Chondrocyte (in vitro differentiated cells): ENCODE measurements around the gene GALNT9. TPM values are rescaled to one million over a fixed set of nuclear protein-coding genes. Genes with fewer than 3 reads are reported as not detected.

ENCODE experiments used
- DNase-seq: peaks from one replicate; pipeline ENCODE4 v3.0.0; 2021; ENCODE audit warnings: mixed read lengths, low spot score
- H3K27ac Mint-ChIP-seq: one replicate; pipeline ENCODE4 v1.8.0; 2021; ENCODE audit warnings: mild to moderate bottlenecking, moderate library complexity, mixed read lengths; ENCODE audit not compliant: unreplicated experiment
- H3K27me3 Mint-ChIP-seq: 2 replicates; pipeline ENCODE4 v1.8.0; 2021; ENCODE audit warnings: low read depth, mixed read lengths
- H3K36me3 Mint-ChIP-seq: 2 replicates; pipeline ENCODE4 v1.8.0; 2021; ENCODE audit warnings: low read depth, mixed read lengths
- H3K4me1 Mint-ChIP-seq: 2 replicates; pipeline ENCODE4 v1.8.0; 2021; ENCODE audit warnings: low read depth, mild to moderate bottlenecking, mixed read lengths
- H3K4me3 Mint-ChIP-seq: one replicate; pipeline ENCODE4 v1.8.0; 2021; ENCODE audit warnings: mild to moderate bottlenecking, moderate library complexity, mixed read lengths; ENCODE audit not compliant: unreplicated experiment
- H3K9me3 Mint-ChIP-seq: 2 replicates; pipeline ENCODE4 v1.8.0; 2021; ENCODE audit warnings: low read depth, mixed read lengths
- total RNA-seq: library from RNA; stranded (reverse); gene quantifications from 3 replicates; pipeline ENCODE4 v1.2.1, GENCODE V29; 2021
- TF ChIP-seq, protein P1 (sequence below): fragments of 200-600 bp; sonication (generic); IDR thresholded peaks from 2 replicates; pipeline ENCODE4 v1.5.0; 2021; ENCODE audit warnings: antibody characterized with exemption, mild to moderate bottlenecking, moderate library complexity

The GALNT9 gene
- total RNA-seq, 1 donor from 2014 or later, result not detected

DNA sequence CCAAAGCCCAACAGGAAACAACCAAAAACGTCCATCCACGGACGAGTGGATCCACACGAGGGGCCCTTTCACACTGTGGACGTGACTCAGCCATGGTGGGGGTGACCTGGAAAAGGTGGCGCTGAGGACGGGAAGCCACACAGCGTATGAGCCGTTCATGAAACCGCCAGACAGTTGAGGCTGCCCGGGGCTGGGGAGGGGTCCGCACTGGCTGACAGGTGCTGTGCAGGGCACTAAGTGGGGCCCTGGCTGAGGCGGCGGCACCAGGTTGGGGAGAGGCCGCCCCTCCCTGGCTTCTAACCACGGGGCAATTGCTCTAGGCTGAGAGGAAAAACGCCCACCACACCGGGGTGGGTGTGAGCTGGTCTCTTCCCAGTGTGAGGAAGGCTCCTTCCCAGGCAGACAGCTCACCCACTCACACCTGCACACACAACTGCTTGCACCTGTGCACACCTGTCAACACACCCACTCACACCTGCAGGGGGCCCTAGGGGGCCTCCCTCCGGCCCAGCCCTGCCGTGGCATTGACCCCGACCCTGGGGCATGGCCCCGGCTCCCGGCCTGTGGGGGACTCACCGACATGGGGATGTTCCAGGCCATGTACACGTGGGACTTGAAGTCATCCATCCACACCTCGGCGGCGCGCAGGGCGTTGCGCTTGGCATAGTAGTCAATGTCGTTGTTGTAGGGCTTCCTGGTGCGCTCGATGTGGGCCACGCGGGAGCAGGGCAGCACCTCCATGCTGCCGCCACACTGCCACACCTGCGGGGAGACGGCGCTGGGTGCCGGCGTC is 126.3 kb downstream of the GALNT9 start:
- Mint-ChIP-seq H3K27ac (no peak overlapping the region), H3K36me3 (no peaks in the 10 kb centered on the region), H3K4me3 (no peak overlapping the region), H3K4me1 (no peaks in the 10 kb centered on the region), H3K9me3 (peaks cover 3% of the 10 kb centered on the region), H3K27me3 (peaks cover 51% of the 10 kb centered on the region)
- TF ChIP-seq, protein P1, sequence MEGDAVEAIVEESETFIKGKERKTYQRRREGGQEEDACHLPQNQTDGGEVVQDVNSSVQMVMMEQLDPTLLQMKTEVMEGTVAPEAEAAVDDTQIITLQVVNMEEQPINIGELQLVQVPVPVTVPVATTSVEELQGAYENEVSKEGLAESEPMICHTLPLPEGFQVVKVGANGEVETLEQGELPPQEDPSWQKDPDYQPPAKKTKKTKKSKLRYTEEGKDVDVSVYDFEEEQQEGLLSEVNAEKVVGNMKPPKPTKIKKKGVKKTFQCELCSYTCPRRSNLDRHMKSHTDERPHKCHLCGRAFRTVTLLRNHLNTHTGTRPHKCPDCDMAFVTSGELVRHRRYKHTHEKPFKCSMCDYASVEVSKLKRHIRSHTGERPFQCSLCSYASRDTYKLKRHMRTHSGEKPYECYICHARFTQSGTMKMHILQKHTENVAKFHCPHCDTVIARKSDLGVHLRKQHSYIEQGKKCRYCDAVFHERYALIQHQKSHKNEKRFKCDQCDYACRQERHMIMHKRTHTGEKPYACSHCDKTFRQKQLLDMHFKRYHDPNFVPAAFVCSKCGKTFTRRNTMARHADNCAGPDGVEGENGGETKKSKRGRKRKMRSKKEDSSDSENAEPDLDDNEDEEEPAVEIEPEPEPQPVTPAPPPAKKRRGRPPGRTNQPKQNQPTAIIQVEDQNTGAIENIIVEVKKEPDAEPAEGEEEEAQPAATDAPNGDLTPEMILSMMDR, result no peak
- no peak for DNase-seq

DNA sequence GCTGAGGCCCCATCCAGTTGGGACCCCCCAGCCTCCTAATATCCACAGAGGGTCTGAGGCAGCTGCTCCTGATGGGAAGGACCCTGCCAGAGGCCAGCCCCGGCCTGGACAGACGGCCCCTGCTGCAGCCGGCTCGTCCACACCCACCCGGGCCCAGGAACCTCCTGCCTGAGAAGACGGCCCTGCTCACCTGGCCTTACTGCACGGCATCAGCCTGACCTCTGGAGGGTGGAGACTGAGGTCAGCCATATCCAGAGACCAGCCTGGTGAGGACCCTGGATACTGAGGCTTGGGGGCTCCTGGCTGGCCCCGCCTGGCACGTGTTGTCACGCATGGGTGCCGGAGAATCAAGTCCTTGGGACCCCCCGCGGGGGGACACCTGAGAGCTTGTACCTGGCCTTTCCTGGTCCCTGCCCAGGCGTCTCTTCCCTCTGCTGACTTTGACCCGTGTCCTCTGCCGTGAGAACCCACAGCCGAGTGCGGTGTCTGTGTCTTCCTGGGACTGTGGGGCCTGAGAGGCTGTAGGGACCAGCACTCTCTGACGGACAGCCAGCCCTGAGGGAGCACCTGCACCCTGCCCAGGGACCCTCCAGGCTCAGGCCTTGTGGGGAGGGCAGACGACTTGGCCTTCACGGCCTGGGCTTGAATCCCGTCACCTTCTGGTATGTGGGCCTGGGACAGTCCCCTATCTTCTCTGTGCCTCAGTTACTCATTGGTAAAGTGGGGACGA is 127.8 kb downstream of the GALNT9 start:
- H3K9me3 Mint-ChIP-seq, result no peaks in the 10 kb centered on the region

DNA sequence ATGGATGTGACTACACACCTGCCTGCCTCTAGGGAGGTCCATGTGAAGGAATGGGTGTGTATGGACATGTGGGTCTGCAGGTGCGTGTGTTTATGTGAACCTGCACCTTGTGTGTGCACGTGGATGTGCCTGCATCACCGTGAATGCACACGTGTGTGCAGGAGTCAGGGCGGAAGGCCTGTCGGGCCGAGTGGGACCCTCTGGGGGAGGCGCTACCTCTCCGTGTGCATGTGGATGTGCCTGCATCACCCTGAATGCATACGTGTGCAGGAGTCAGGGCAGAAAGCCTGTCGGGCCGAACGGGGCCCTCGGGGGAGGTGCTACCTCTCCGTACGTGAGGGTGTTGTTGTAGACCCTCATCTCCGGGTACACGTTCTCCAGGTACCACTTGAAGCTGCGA is 128.6 kb downstream of the GALNT9 start:
- H3K9me3 Mint-ChIP-seq, result no peaks in the 10 kb centered on the region
- no peaks in the 10 kb centered on the region for H3K4me1 Mint-ChIP-seq
- no peak overlapping the region for H3K4me3 Mint-ChIP-seq
- DNase-seq, result no peak
- TF ChIP-seq, protein P1, result no peak
- no peak overlapping the region for H3K27ac Mint-ChIP-seq
- peaks cover 38% of the 10 kb centered on the region for H3K27me3 Mint-ChIP-seq
- no peaks in the 10 kb centered on the region for H3K36me3 Mint-ChIP-seq

More for the DNA sequence above, 127.8 kb downstream of the GALNT9 start:
- Mint-ChIP-seq H3K27ac (no peak overlapping the region), H3K36me3 (no peaks in the 10 kb centered on the region), H3K4me1 (no peaks in the 10 kb centered on the region), H3K27me3 (peaks cover 41% of the 10 kb centered on the region), H3K4me3 (no peak overlapping the region)
- TF ChIP-seq, protein P1, result no peak
- no peak for DNase-seq

DNA sequence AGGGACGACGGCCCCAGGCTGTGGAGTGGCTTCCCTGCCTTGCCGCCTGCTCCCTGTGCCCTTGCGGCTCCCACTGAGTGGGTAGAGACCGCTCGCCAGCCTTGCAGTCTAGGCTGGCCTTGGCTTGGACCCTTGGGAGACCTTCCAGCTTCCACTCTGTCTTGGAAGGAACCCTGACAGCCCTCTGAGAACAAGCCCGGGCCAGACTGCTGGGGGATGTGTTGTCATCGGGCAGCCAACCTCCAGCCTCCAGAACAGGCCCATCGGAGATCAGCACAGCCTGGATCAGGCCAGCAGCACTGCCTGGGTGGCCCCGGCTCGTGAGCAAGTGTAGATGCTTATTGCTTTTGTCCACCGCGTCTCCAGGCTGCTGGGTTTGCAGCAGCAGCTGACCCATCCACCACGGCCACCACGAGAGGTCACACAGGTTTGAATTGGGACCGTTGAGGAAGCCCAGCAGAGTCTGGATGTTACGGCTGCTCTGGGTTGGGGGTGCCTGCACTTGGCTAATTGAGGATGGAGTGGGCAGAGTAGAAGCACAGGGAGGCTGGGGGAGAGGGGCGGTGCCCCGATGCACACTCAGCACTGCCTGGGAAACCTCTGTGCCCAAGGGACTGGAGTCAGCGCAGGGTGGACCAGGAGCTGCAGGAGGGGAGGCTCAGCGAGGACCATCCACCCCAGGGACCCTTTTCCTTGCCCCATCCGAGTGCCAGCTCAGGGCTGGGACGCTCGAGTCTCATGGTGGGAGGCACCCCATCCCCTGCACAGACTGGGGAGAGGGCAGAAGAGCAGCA is 129.7 kb downstream of the GALNT9 start:
- Mint-ChIP-seq H3K9me3 (no peaks in the 10 kb centered on the region), H3K4me1 (no peaks in the 10 kb centered on the region), H3K27ac (no peak overlapping the region), H3K27me3 (peaks cover 32% of the 10 kb centered on the region), H3K4me3 (no peak overlapping the region), H3K36me3 (no peaks in the 10 kb centered on the region)
- TF ChIP-seq, protein P1, result no peak
- no peak for DNase-seq

DNA sequence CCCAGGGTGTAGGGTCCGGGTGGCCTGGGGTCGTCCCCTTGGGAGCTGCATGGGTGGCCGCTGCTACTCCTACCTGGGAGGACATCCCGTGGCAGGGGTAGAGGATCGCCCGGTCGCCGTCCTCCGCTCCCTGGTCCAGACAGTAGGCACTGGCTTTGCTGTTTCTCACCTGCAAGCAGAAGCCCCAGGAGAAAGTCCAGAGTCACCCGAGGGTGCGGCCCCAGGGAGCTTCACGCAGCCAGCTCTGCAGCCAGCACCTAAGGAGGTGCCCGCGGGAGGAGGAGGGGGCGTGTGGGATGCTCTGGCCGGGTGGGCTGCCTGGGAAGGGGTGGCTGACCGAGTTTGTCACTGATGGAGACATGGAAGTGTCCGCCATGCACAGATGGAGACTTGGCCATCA is 130.3 kb downstream of the GALNT9 start:
- Mint-ChIP-seq H3K4me1 (no peaks in the 10 kb centered on the region), H3K4me3 (no peak overlapping the region), H3K27me3 (peaks cover 28% of the 10 kb centered on the region), H3K9me3 (peaks cover 3% of the 10 kb centered on the region), H3K36me3 (no peaks in the 10 kb centered on the region), H3K27ac (no peak overlapping the region)
- no peak for DNase-seq
- TF ChIP-seq, protein P1, result no peak
